ENCODE data around the gene LNX2.
A peak's percentile ranks its signal among the peaks of the same experiment; 100 is the strongest.

The LNX2 gene

DNA sequence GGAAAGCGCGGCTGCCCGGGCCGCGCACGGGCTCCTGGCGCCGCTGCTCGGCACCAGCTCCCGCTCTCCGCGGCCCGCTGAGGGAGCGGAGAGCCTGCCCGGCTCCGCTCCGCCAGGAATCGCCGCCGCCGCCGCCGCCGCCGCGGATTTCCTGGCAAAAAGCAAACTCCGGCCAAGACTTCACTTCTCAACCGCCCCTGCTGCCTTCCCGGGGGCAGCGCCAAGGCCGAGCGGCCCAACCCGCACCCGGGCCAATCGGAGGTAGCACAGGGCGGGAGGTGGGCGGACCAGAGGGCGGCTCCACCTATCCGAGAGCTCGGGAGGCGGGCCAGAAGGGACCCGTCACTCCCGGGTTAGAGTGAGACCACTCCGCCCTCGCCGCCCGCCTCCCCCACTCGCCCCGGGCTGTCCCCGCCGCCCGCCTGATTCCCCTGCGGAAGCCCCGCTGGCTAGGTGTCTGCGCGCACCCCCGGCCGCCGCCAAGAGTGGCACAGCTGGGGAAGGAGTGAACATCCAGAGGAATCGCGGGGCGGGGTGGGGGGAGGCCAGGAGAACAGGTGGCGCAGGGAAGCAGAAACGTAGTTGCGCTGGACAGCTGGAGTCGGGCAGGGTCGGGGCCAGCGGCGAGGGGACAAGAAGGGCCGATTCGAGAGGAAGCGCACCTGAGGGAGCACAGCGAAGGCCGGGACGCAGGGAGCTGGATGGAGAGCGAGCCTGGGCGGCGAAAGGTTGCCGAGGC, at the start of gene LNX2:
TSS of gene LNX2 (minus strand) at position 153 of the 739 bp plus-strand sequence. CDS start 38,826 bp downstream, outside the sequence.
- peak; percentile 71 for DNase-seq (ENCODE audit: insufficient read length, low spot score)
- no peak for FAIRE-seq
- TF ChIP-seq POLR2A (IDR thresholded peaks at IDR 0.05; ENCODE audit: low read depth, low read length), result no peak

DNA sequence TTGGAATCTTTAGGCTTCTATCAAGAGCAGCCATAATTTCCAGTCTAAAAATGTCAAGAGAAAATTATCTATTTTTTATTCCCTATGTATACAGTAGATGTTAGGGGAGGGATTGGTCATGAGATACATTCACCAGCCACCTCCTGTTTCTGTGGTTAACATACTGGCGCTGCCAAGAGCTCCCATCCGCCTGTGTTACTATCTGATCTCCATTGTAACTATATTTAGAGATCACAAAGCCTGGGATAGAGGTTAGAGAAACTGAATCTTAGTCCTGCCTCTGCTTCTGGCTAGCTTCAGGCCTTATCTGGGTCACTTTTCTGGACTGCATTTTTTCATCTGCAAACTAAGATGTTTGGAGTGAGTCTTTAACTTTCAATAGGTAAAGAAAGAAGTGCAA, 47.6 kb upstream of the LNX2 start:
- DNase-seq (ENCODE audit: insufficient read length, low spot score) (no peak), FAIRE-seq (no peak)
- TF ChIP-seq POLR2A (IDR thresholded peaks at IDR 0.05; ENCODE audit: low read depth, low read length), result no peak

DNA sequence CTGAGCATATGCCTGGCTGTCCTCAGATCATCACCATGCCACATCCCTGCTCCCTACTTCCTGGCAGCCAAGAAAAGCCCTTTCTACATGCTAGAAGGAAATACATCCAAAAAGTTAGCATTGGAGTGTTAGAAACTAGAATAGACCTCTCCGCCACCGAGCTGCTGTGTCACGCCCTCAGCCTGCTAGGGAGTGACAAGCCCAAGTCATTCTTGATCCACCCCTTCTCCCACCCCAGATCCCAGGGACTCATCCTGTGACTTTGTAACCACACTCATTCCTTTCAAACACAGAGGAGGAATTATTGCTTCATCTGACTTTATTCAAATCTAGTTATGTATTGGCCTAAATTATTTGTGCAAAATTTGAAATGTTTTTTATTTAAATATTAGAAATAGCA, 46.6 kb upstream of the LNX2 start:
- FAIRE-seq (no peak), DNase-seq (ENCODE audit: insufficient read length, low spot score) (no peak)
- no peak for TF ChIP-seq POLR2A (IDR thresholded peaks at IDR 0.05; ENCODE audit: low read depth, low read length)

DNA sequence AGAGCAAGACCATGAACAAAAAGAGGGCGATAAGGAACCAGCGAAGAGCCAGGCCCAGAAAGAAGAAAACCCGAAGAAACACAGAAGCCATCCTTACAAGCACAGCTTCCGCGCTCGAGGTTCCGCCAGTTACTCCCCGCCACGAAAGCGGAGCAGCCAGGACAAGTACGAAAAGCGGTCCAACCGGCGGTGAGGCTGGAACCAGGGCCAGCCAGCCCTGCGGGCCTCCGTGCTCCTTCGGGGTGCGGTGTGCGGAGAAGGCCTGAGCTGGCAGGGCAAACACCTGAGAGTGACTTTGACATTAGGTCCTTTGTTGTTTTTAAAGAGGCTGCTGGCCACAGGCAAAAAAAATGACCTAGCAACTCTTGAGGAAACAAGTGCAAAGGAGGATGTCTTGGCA, 45.4 kb upstream of the LNX2 start:
- no peak for DNase-seq (ENCODE audit: insufficient read length, low spot score)
- no peak for TF ChIP-seq POLR2A (IDR thresholded peaks at IDR 0.05; ENCODE audit: low read depth, low read length)
- FAIRE-seq, result no peak

DNA sequence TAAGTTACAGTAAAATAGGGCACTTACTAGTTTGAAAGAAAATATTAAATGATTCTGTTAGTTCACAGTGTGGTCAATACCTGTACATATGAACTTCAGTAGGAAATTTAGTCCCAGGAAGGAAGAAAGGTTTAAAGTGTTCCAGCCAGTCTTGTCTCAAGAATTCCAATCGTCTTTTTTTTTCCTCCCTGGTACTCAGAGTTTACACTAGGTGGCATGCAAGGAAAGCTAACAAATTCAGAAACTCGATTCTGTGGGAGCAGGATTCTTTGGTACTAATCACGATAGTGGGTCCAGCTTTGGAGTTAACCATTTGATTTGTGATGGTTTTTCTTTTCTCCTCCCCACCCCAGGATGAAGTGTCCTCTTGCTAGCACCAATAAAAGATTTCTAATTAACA, 45.0 kb upstream of the LNX2 start:
- FAIRE-seq (no peak), DNase-seq (ENCODE audit: insufficient read length, low spot score) (no peak)
- TF ChIP-seq POLR2A (IDR thresholded peaks at IDR 0.05; ENCODE audit: low read depth, low read length), result no peak

DNA sequence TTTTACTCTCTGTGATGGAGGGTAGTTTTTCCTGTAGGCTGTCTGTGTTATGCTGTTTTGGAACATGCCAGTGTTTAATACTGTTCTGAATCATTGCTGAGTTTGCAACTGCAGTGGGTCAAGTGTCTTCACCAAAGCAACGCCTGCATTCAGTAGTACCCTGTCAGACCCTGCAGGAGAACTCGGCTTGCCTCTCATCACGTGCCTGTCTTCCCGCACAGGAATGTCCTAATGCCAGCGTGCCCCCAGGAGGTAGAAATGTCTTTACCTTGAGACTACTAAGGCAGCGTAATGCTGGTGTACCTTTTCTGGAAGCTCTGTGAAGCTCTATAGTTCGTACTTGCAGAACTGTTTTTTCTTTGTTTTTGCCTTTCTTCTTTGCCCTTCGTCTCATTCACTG, 43.6 kb upstream of the LNX2 start:
- no peak for TF ChIP-seq POLR2A (IDR thresholded peaks at IDR 0.05; ENCODE audit: low read depth, low read length)
- FAIRE-seq, result no peak
- no peak for DNase-seq (ENCODE audit: insufficient read length, low spot score)

DNA sequence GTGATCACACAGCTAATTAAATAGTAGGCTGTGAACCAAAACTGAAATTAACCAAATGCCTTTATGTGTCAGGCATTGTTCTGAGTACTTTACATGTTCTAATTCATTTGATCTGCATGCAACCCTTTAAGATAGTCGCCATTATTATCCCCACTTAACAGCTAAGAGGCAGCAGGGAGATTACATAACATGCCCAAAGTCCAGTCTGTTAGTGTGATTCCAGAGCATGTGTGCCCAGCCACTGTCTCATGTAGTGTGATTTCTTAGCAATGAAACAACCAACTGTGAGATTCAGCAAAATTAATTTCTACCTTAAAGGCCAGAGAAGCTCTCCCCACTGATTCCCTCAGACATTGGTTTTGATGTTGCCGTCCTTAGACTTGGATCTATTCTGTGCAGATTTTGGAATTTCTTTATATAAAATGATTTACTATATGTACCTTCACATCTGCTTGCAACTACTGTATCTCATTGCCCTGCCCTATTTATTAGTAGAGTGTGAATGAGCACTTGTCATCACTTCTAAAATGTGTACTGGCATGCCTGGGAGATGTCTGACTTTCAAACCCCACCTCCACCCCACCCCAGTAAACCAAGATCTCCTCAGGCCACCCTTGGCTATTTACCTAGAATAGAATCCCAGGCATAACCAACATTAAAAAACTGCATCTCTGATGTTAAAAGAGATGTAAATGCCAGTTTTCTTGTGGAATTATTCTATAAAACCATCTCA, 42.6 kb upstream of the LNX2 start:
- no peak for TF ChIP-seq POLR2A (IDR thresholded peaks at IDR 0.05; ENCODE audit: low read depth, low read length)
- FAIRE-seq, result no peak
- DNase-seq (ENCODE audit: insufficient read length, low spot score), result no peak

DNA sequence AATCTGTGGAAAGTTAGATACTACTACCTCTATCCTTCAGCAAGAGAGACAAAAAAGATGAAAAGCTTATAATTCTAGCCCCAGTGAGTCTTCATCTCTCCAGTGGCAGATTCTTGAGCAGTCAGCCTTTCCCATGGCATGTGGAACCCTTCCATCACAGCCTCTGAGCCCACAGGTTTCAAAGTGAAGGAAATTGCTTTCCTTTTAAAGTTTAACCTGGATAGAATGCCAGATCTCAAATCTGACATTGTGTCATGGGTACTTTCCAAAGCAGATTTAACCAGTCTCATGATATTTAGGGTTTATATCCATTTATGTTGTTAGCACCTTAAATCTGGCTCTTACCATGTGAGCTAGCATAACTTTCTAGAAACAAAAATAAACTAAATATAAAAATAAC, 40.7 kb upstream of the LNX2 start:
- no peak for DNase-seq (ENCODE audit: insufficient read length, low spot score)
- no peak for FAIRE-seq
- no peak for TF ChIP-seq POLR2A (IDR thresholded peaks at IDR 0.05; ENCODE audit: low read depth, low read length)

DNA sequence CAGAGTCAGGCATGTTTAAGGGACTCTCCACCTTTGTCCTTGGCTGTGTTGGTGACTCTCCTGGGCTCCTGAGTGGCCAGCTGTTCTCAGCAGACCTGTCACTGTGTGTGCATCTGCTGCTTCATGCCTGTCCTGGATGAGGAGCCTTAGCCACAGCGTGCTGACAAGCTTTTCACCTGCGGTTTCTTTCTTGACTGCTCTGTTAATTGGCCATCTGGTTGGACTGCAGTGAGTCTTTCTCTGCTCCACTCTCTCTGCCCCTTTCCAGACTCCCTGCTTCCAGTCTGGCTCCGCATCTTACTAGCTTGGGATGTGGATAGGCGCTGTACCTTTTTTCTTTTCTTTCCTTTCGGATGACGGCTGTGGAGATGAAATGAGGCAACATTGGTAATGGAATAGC, 40.2 kb upstream of the LNX2 start:
- TF ChIP-seq POLR2A (IDR thresholded peaks at IDR 0.05; ENCODE audit: low read depth, low read length), result no peak
- FAIRE-seq (no peak), DNase-seq (ENCODE audit: insufficient read length, low spot score) (no peak)

DNA sequence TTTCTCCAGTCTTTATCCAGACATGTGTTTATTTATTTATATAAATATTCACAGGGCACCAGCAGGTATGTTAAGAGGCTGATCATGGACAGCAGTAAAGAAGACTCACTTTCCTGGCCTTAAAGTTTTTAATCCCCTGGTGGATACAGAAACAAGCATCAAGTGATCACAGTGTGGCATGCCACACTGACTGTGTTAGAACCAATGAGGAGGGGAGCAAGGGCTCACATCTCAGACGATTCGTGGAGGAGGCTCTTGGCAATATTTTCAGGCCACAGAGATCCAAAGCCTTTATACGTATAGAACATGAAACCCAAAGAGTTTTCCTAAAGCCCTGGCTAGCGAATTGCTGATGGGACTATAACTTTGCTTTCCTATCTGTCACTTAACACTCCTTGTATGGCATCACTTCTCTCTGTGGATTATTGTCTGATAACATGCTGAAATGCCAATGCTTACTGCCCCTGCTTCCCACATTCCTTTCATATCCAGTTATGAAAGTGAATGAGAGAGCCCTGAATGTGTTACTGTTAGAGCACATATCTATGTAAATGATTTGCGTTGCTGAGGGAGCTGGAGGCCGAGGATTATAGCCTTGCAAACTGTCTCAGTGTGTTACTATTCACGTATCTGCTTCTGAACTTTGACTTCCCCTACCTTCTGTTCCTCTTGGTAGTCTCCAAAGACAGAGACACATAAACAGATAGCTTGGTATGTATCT, 39.0 kb upstream of the LNX2 start:
- DNase-seq (ENCODE audit: insufficient read length, low spot score), result no peak
- TF ChIP-seq POLR2A (IDR thresholded peaks at IDR 0.05; ENCODE audit: low read depth, low read length), result no peak
- no peak for FAIRE-seq

DNA sequence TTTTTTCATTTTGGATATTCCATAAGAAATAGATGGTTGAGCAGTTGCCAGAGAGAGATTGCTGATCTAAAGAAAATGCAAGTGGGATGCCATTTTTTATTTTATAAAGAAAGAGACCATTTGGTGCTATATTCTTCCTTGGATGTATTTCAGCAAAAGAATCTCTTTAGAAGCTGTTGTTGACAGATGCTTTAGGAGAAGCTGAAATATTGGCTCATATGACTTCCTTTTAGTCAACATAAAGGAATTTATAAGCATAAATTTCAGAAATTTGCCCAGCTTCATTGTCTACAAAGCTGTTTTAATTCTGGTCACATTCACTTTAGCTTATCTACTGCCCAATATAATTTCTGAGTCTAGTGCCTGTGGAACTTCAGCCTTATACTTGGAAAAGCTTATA, 38.2 kb upstream of the LNX2 start:
- no peak for TF ChIP-seq POLR2A (IDR thresholded peaks at IDR 0.05; ENCODE audit: low read depth, low read length)
- DNase-seq (ENCODE audit: insufficient read length, low spot score), result no peak
- no peak for FAIRE-seq

DNA sequence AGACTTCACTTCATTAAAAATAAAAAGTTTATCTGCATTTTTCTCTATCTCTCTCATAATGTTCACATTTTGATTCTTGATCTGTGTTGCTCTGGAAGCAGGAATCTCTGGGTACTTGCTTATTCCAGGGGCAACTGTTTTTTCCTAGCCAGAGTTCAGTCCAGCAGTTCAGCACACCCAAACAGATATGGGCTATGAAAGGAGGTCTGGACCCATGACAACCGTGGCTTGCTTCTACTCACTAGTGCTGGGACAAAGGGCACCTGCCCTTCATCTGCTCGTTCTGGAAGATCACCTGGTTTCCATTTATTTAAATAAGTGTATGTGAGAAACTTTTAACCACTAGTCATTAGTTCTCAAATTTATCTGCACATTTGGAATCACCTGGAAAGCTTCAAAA, 37.4 kb upstream of the LNX2 start:
- TF ChIP-seq POLR2A (IDR thresholded peaks at IDR 0.05; ENCODE audit: low read depth, low read length), result no peak
- DNase-seq (ENCODE audit: insufficient read length, low spot score) (no peak), FAIRE-seq (no peak)

DNA sequence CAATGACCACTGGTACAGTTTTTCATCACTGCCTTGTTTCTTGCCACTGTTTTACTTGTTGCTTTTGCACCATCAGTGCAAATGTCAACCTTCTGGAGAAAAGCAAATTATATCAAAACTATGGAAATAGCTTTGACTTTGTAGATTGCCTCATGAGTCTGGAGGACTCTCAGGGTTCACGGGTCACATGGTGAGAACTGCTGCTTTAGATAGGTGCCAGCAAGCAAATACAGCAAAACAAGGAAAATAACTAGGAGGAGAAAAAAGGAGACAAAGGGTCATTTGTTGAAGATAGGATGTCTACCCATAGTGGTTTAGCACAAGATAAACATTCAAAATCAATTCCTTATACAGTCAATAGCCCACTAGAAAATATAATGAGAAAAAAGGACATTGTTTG, 34.5 kb upstream of the LNX2 start:
- TF ChIP-seq POLR2A (IDR thresholded peaks at IDR 0.05; ENCODE audit: low read depth, low read length), result no peak
- DNase-seq (ENCODE audit: insufficient read length, low spot score) (no peak), FAIRE-seq (no peak)

DNA sequence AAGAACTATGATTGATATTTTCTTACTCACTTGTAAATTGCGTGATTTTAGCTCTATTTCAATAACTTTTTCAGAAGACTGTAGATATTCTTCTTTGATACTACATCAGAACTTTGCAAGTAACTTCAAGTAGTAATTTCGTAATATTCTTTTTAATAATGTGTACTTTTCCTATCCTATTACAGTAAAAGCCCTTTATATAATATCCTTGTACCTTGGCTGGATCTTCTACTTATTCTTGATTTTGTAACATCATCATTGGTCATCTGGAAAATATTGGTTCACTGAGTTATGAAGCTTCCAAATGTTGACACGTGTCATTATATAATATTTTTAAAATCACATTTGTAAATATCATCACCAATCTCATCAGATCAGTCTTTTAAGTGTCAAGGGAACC, 33.7 kb upstream of the LNX2 start:
- no peak for FAIRE-seq
- DNase-seq (ENCODE audit: insufficient read length, low spot score), result no peak
- no peak for TF ChIP-seq POLR2A (IDR thresholded peaks at IDR 0.05; ENCODE audit: low read depth, low read length)

Data from H54 (cell line).